Kidney tubule cell (primary cell): Measurements from ENCODE around the gene PRSS8.
A peak's percentile ranks its signal among the peaks of the same experiment; 100 is the strongest.
"Not testable (repeated sequence)": the region's sequence is repeated elsewhere in the genome, so short reads cannot be mapped to it uniquely, and the experiment has no call there.

Experiments
- DNase-seq: peaks from one replicate; pipeline ENCODE4 v3.0.0-alpha.2; 2018; ENCODE audit warnings: low spot score

The PRSS8 gene

DNA sequence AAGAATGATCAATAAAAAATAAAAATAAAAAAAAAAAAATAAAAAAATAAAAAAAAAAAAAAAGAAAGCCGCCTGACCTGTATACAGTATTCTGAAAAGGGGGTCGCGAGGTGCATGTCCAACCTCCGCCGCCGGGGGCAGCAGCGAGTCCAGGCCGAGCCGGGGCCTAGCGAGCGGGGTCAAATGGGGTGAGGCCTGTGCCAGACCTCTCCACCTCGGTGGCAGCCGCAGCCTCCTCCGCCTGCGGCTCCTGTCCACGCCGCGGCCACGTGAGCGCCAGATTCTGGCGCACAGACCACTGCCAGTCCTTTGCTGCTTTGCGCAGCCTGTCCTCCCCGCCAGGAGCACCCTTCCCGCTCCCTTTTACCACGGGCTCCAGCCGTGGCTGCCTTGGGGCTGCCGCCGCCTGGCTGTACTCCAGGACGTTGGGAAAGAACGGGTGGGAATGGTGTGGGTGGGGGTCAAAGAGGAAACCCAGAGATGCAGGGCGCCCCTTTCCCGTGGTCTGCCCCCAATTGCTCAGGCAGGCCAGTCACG is 29.8 kb downstream of the PRSS8 start:
- DNase-seq, result peak; percentile 76

DNA sequence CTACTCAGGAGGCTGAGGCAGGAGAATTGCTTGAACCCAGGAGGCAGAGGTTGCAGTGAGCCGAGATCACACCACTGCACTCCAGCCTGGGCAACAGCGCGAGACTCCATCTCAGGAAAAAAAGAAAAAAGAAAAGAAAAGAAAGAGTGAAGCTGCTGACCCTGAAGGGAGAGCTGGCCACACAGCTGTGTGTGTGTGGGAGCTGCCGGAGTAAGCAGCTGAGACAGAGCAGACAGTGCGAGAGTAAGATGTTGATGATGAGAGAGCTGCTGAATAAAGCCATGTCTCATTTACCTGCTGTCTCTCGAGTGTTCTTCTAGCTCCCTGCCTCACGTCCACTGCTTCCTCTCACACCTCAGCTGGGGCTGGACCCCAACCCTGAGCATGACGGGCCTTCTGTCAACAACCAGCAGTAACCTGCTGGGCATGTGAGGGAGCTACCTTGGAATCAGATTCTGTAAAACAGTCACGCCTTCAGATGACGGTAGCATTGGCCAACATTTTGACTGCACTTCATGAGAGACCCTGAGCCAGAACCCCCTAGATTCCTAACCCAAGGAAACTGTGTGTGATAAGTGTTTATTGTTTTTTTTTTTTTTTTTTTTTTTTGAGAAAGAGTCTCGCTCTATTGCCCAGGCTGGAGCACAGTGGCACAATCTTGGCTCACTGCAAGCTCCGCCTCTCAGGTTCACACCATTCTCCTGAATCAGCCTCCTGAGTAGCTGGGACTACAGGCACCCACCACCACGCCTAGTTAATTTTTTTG is 34.5 kb downstream of the PRSS8 start:
- DNase-seq, result not testable (repeated sequence)

DNA sequence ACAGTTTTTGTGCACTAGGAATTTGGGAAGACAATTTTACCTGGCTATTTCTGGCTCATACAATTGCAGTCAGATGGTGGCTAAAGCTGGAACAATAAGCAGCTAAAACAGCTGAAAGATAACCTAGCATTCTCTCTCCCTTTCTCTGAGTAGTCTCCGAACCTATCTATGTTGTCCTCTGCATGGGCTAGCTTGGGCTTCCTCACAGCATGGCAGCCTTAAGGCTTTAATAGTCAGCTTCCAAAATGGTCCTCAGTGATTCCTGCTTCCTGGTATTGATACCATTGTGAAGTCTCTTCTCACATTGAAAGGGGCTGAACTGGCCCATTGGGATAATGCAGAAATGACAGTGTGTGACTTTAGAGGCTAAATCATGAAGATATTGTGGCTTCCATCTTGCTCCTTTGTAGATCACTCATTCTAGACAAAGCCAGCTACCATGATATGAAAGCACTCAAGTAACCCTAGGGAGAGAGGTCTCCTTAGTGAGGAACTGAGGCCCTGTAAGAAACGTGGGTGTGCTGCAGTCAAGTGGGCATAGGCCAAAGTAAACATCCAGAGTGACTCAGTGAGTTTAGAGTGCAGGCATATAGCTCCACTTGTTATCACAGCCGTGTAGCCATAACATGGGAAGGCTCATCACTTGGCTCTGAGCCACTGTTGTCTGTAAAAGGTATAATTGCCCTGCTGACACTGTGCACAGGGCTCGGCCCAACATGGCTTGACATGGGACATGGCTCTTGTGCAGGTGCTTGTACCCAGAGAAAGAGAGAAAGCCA is 35.5 kb downstream of the PRSS8 start:
- DNase-seq, result peak; percentile 31

DNA sequence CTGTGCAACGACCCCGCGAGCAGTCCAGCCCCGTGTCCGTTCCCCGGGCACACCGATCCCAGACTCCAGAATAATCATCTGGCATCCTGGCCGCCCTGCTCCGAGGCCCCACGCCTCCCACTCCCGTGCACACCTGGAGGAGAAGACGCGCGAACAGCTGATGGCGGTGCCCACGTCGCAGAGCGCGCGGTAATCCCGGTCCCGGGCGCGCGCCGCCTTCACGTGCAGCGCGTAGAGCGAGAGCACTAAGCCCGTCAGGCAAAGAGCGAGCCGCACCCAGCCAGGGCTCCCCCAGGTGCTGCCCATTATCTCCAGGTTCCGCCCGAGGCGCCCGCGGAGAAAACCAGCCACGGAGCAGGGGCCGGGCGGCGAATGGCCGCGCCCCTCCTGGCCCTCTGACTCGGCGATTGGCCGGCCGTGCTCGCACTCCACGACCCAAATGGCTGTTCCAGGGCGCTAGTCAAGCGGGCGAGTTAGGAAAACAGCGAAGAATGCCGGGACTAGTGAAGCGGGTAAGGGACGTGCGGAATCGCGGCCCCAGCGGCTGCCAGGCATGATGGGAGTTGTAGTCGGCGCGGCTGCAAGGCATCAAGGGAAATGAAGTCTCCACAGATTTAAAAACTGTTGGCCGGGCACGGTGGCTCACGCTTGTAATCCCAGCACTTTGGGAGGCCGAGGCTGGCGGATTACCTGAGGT is 41.0 kb downstream of the PRSS8 start, which contains the start of gene VKORC1:
Gene VKORC1, minus strand, starts transcription at position 374 of the 697 bp plus-strand sequence. Its CDS starts 68 bp downstream, at position 306.
- peak; percentile 99 for DNase-seq

DNA sequence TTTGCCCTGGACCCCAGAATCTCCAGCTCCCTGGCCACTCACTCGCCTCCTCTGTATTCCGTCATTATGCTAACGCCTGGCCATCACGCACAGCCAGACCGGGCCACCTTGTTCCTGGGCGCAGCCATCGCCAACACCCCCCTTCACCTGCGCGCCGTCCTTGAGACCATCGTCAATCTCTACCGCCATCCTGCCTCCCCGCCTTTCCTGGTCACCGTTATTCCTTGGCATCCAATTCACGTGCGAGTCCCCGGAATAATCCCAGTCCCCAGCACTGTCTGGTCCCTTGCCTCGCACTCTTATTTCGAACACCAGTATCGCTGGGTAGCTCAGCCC is 41.5 kb downstream of the PRSS8 start:
- DNase-seq, result no peak

DNA sequence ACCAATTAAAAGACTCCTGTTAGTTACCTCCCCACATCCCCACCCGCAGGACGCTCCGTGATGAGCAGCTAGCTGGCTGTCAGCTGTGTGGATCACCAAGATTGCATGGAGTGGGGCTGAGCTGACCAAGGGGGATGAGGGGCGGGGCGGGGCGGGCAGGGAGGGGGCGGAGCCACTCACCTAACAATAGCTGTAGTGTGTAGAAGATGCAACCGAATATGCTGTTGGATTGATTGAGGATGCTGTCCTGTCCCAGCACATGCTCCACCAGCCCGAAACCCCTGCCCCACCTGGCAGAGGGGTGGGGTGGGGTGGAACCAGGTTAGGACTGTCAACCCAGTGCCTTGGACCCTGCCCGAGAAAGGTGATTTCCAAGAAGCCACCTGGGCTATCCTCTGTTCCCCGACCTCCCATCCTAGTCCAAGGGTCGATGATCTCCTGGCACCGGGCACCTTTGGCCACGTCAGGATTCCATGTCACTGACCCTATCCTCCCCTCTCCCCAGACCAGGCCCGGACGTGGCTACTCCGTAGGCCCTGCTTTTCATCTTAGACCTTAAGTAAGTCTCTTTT is 42.3 kb downstream of the PRSS8 start:
- DNase-seq, result peak; percentile 54

DNA sequence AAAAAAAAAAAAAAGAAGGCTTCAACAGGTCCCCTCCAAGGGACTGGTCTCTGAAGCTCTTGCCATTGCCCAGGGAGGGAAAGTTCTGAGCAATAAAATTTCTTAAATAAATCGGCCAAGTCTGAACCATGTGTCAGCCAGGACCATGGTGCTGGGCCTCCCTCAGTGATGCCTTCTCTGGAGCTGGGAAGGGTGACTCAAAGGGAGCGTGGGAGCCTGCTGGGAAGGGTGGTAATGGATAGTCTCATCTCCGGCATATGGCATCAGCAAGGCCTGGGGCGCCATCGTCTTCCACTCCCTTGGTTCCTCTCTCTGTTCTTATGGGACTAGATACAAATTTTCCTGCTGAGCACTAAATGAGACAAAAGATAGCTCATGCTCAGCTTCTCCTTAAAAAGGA is 43.2 kb downstream of the PRSS8 start:
- no peak for DNase-seq

DNA sequence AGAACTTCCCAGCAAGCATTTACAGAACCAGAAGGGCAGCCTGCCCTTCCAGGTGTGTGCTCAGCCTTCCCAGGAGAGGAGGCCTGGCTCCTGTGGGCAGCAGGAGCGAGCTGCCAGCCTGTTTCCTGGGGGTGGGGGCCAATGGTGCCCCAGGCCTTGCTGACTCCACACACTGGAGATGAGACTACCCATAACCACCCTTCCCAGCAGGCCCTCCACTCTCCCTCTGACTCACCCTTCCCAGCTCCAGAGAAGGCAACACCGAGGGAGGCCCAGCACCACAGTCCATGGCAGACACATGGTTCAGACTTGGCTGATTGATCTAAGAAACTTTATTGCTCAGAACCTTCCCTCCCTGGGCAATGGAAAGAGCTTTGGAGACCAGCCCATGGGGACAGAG is 45.0 kb downstream of the PRSS8 start:
- DNase-seq, result peak; percentile 63

DNA sequence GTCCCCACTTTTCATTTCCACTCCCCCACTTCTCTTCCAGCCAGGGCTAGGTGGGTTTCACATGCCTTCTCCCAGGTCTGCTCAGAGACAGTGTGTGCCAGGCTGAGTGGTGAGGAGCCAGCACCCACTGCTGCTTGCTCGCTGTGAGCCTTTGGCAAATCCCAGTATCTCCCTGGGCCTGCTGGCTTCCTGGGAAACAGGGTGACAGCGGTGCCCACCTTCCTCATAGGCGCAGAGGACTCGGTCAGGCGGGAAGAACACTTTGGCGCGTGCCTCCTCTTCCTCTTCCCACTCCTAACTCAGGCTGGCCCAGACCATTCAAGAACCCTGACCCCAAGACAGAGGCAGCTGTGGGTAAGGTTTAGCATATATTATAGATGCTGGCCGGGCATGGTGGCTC is 46.3 kb downstream of the PRSS8 start:
- DNase-seq, result no peak

DNA sequence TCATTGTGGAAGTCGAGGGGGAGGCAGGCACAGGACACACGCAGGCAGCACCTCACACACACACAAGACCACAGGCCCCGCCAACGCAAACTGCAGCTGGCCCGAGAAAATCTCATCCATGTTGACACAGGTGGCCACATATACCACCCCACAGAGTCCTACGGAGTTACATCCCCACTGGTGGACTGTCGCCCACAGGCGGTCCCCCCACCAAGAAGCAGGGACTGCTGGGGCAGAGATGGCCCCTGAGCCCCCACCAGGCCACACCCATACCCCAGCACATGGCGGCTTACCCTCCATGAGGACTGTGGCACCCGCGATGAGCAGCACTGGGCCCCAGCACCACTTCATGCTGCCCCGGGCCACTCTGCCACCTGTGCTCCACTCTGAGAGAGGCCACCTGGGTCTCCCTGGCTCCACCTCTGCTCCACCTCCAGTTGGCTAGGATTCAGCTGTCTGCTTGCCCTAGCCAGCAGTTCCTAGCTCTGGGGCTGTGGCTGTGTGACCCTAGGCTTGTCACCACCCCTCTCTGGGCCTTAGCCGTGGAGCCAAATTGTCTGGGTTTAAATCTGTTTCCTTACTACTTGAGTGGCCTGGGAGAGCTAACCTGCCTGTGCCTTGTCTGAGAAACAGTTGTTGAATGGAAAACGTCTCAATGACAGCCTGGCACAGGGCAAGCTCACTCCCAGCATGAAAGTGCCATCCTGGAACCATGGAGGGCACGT is 46.9 kb downstream of the PRSS8 start, which contains the start of gene PRSS53:
Gene PRSS53, minus strand, starts transcription at position 485 of the 725 bp plus-strand sequence. Its CDS starts 134 bp downstream, at position 351.
- no peak for DNase-seq

DNA sequence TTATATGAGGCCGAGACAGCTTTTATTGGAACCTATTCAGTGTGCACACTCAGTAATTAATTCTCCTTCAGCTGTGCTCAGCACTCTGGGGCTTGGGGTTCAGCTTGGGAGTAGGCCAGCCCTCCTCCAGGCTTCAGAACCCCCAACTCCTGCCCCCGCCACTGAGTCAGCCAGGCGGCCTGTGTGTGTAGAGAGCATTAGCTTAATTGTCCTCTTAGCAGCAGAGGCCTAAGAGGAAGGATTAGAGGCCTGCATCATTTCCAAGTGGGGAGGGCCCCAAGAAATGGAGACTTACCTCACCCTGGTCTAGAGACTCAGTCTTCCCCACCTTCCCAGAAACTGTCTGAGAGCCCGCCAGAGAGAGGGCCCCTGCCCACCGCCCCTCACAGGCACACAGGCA is 47.6 kb downstream of the PRSS8 start:
- DNase-seq, result no peak

DNA sequence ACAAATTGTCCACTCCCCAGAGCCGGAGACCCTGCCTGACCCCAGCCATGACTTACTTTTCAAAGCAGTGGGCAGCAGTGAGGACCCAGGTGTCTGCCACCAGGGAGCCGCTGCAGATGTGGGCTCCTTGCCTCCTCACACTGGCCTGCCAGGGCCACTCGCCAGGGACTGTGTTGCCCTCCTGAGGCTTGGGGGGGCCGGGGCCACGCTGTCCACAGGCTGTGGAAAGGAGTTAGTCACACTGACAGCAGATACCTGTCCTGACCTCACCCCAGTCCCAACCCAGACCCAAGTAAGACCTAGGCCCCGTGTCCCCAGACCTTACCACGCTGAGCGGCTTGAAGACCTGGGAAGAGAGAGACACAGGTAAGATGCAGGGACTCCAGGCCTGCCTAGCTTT is 48.0 kb downstream of the PRSS8 start:
- DNase-seq, result no peak

DNA sequence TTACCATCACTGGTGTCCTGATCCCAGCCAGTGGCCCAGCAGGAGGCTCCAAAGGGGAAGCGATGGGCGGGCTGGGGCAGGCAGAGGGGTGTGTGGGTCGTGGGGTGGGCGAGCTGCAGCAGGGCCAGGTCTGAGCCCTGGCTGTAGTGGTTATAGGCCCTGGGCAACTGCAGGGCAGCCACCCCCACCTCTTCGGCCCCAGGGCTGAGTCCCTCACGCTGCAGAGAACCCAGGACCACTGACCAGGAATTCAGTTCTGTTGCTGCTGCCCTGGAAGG is 49.0 kb downstream of the PRSS8 start:
- no peak for DNase-seq

DNA sequence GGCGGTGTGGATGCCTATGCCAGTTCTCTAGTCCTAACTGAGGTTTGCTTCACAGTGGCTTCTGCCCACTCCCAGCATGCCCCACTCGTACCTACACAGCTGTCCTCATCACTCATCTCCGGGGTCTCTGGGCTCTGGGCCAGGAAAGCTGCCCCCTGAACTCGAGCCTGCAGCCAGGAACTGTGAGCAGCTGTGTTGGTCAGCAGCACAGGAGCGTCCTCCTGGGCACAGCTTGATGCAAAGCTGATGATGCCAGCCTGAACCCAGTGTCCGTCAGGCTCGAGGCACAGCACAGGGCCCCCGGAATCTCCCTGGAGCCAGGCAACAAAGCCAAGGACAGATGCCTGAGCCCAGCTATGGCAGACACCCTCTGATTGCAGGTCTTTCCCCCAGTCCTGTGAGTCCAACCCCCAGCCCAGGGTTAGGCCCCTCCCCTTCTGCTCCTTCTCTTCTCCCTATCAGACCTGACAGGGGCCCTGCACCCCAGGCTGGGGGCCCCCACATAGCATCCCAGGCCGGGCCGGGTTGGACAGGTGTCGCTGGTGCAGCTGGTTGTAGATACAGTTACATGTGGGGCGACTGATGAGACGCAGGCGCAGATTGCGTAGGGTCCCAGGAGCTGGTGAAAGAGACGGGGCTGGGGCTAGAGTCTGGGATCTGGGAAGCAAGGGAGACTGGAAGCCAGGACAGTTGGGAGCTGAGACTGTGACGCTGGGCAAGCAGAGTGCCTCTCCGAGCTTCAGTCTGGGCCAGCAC is 49.5 kb downstream of the PRSS8 start:
- no peak for DNase-seq

DNA sequence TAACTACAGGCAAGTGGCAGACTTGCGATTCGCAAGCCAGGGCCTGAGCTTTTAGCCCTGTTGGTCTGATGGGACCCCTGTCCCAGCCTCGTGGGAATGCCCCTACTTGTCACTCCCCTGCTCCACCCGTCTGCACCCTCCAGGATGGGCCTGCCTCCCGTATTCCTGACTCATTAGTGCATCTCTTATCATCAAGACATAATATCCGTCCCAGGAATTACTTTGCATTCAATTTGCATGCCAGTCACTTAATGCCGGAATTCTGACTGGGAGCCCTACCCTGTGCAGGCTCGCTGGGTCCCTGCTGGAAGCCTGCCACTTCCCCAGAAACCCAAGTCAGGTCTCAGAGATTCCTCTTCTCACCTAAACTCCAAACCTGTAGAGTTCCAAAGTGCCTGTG is 50.1 kb downstream of the PRSS8 start:
- no peak for DNase-seq

DNA sequence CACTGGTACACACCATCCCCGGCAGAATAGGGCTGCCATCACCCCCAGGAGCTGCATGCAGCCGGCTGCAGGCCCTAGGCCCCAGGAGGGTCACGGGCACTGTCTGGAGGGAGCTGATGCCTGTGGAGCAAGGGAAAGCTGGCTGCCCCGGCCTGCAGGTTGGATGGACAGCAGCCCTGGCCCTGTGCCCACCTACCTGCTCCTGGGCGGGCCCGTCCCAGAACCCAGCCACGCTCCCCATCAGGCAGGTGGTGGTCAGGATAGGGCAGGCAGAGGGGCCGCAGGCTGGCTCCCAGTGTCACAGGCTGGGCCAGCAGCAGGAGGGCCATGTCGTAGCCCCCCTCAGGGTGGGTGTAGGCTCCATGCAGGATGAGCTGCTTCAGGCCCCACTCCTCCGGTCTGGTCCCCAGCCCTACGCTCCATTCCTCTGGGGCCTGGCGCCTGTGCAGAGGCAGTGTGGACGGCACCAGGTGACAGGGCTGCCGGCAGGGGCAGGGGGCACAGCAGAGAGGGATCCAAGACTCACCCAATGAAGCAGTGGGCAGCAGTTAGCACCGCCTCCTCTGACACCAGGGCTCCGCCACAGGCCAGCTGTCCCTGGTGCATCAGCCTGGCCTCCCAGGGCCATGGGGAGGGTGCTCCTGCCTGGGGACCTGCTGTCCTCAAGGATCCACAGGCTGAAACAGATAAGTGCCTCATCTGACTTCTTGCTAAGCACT is 50.8 kb downstream of the PRSS8 start:
- DNase-seq, result no peak

DNA sequence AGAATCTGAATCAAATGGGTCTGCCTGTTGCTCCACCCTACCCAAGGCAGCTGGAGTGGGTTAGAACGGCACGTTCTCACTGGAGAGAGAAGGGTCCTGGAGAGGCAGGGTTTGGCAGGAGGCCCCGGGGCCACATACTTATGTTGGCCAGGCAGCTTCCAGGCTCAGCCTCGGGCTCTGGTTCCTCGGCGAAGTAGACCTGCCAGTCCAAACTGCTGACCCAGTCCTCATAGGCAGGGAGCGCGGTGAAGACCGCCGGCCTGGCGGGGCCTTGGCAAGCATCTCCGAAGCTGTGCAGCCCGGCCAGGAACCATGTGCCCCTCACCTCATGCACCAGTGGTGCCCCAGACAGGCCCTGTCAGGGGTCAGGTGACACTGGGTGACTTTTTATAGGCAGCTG is 51.5 kb downstream of the PRSS8 start:
- DNase-seq, result no peak

DNA sequence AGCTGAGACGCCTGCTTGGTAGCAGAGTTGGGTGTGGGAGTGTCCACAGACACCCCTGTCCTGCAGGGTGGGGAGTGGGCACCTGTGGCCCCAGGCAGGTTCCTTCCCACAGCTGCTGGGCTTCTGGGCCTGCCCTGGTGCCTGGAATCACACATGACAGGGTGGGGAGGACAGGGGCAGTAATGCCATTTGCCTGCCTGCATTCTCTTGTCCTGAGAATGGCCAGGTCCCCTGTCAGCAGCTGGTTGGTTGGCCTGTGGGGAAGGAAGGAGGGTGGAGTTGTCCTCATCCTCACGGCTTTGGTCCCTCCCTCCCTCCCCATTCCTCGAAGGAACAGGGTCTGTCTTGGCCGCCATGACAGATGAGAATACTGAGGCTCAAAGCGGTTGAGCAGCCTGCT is 52.0 kb downstream of the PRSS8 start:
- no peak for DNase-seq

DNA sequence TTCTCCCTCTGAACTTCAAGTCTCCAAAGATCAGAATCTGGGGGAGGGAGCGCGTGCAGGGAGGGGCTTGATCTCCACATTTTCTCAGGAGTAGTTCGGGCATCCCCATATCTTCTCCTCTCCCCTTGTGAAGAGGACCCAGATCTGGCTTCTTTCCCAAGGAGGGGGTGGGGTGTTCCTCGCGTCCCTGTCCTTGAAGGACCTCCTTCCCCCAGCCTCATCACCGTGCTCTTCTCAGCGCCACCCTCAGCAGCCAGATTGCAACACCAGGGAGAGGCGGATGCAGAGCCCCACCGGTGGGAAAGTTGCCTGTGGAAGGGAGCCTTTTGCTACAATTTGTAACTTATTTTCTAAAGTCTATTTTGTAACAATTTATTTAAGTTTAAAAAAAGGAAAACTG is 52.4 kb downstream of the PRSS8 start:
- DNase-seq, result no peak

DNA sequence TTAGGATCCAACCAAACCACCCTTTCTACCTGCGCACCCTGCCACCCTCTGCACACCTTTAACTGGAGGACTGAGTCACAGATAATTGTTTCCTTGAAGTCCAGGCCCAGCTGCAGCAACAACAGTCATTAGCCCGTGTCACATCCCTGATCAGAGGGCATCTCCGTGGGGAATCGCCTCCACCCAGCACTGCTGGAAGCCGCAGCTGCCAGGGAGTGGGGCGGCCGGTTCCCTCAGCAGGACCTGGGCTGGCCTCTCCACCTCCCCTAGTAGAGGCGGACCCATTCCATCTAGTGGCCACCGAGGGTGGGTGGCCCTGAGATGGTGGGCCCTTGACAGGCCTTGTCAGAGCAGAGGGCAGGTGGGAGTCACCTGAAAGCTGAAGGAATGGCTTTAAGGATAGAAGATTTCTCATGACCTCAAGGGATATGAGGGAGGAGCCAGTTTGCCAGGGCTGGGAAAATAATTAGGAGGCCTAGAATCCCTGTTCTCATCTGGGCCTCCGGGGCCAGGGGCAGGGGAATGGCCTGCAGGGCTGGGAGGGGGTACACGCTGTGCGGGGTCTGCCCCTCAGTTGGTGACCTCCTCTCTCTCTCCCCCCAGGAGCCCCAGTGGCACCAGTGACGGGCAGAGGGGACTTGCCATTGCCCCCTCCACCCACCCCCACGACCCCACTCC is 53.0 kb downstream of the PRSS8 start:
- DNase-seq, result no peak
